ENCODE data around the gene EQTN. TPM values are rescaled to one million over a fixed set of nuclear protein-coding genes. Genes with fewer than 3 reads are reported as not detected.

EQTN gene
- total RNA-seq, 1 experiment from 2014 or later: 0.81 TPM

DNA sequence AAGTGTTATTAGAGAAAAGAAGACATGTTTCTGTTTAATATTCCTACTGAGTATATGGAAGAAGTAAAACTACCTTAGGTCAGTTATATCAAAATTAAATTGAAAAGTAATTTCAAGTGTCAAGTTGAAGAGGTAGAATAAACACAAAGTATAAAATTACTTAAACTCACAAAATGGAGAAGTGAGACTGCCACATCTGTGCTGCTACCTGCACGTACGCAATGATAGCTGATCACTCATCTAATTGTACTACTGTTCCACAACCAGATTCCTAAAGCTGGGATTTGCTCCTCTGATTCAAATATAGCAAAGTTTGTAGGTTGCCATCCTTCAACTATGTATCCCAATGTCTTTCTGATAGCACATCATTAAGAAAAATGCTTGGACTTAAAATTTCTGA is 24.8 kb downstream of the EQTN start:
- CTCF ChIA-PET: no interaction called here
- no peak for DNase-seq (ENCODE audit: low spot score)
- ATAC-seq: no peak
- Mint-ChIP-seq H3K27ac (no peak overlapping the region), H3K36me3 (no peaks in the 10 kb centered on the region), H3K9me3 (no peaks in the 10 kb centered on the region), H3K4me3 (no peak overlapping the region), H3K4me1 (peaks cover 6% of the 10 kb centered on the region; the same call in 1 of the 2 replicates), H3K27me3 (ENCODE audit: low read depth) (no peaks in the 10 kb centered on the region)
- POLR2A ChIA-PET: no interaction called here
- TF ChIP-seq SP1 (CRISPR knock-in tag; conservative IDR thresholded peaks at IDR 0.05) (no peak), RORB (CRISPR knock-in tag; IDR thresholded peaks at IDR 0.05) (no peak), HMGA2 (CRISPR knock-in tag; IDR thresholded peaks at IDR 0.05) (no peak), NFYB (CRISPR knock-in tag; conservative IDR thresholded peaks at IDR 0.05; ENCODE audit: low read depth) (no peak), ATF1 (CRISPR knock-in tag; IDR thresholded peaks at IDR 0.05) (no peak), ZNF416 (CRISPR knock-in tag; IDR thresholded peaks at IDR 0.05) (no peak), ELF4 (CRISPR knock-in tag; IDR thresholded peaks at IDR 0.05; ENCODE audit: low read depth) (no peak), FOXJ3 (CRISPR knock-in tag; IDR thresholded peaks at IDR 0.05; ENCODE audit: borderline replicate concordance) (no peak), ZNF138 (CRISPR knock-in tag; conservative IDR thresholded peaks at IDR 0.05) (no peak), PRRX2 (CRISPR knock-in tag; IDR thresholded peaks at IDR 0.05) (no peak), ZNF121 (CRISPR knock-in tag; IDR thresholded peaks at IDR 0.05) (no peak)
- TF ChIP-seq, protein P1, sequence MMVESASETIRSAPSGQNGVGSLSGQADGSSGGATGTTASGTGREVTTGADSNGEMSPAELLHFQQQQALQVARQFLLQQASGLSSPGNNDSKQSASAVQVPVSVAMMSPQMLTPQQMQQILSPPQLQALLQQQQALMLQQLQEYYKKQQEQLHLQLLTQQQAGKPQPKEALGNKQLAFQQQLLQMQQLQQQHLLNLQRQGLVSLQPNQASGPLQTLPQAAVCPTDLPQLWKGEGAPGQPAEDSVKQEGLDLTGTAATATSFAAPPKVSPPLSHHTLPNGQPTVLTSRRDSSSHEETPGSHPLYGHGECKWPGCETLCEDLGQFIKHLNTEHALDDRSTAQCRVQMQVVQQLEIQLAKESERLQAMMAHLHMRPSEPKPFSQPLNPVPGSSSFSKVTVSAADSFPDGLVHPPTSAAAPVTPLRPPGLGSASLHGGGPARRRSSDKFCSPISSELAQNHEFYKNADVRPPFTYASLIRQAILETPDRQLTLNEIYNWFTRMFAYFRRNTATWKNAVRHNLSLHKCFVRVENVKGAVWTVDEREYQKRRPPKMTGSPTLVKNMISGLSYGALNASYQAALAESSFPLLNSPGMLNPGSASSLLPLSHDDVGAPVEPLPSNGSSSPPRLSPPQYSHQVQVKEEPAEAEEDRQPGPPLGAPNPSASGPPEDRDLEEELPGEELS (CRISPR knock-in tag; IDR thresholded peaks at IDR 0.05): no peak
- TF ChIP-seq, protein P2, sequence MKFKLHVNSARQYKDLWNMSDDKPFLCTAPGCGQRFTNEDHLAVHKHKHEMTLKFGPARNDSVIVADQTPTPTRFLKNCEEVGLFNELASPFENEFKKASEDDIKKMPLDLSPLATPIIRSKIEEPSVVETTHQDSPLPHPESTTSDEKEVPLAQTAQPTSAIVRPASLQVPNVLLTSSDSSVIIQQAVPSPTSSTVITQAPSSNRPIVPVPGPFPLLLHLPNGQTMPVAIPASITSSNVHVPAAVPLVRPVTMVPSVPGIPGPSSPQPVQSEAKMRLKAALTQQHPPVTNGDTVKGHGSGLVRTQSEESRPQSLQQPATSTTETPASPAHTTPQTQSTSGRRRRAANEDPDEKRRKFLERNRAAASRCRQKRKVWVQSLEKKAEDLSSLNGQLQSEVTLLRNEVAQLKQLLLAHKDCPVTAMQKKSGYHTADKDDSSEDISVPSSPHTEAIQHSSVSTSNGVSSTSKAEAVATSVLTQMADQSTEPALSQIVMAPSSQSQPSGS (CRISPR knock-in tag; IDR thresholded peaks at IDR 0.05; ENCODE audit: borderline replicate concordance, low read depth): no peak
- TF ChIP-seq, protein P3, sequence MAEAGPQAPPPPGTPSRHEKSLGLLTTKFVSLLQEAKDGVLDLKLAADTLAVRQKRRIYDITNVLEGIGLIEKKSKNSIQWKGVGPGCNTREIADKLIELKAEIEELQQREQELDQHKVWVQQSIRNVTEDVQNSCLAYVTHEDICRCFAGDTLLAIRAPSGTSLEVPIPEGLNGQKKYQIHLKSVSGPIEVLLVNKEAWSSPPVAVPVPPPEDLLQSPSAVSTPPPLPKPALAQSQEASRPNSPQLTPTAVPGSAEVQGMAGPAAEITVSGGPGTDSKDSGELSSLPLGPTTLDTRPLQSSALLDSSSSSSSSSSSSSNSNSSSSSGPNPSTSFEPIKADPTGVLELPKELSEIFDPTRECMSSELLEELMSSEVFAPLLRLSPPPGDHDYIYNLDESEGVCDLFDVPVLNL (CRISPR knock-in tag; IDR thresholded peaks at IDR 0.05; ENCODE audit: borderline replicate concordance, low read depth): no peak
- TF ChIP-seq, protein P4, sequence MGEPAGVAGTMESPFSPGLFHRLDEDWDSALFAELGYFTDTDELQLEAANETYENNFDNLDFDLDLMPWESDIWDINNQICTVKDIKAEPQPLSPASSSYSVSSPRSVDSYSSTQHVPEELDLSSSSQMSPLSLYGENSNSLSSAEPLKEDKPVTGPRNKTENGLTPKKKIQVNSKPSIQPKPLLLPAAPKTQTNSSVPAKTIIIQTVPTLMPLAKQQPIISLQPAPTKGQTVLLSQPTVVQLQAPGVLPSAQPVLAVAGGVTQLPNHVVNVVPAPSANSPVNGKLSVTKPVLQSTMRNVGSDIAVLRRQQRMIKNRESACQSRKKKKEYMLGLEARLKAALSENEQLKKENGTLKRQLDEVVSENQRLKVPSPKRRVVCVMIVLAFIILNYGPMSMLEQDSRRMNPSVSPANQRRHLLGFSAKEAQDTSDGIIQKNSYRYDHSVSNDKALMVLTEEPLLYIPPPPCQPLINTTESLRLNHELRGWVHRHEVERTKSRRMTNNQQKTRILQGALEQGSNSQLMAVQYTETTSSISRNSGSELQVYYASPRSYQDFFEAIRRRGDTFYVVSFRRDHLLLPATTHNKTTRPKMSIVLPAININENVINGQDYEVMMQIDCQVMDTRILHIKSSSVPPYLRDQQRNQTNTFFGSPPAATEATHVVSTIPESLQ (CRISPR knock-in tag; IDR thresholded peaks at IDR 0.05): no peak

DNA sequence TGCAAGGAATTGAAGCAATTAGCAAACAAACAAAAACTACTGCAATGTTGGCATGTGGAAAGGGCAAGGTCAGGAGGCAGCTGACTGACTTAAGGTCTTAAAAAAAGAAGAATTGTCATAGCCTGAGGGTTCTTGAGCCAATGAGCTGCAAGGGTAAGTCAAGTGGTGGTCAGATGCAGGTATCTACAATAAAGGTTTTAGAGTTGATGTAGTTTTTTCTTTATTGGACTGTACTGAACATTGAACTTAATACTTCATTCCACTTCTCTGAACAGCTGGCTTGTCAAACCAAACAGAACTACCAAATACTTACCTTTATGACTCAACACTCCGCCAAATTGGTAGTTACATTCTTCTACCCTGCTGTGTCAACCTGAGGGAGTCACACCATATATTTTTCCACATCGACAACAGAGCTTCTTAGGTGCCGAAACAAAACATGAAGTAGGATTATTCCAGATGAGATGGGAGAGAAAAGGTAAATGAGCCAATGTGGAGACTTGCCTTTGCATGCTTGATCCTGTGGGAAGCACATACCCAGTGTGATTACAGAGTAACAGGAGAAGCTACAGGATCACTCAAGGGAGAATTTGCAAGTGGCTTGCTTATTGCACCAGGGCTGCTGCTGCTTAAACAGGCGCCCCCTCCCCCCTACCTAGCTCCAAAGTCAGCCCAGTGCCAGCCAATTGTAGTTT is 35.3 kb downstream of the EQTN start:
- ATAC-seq: no peak
- POLR2A ChIA-PET: no interaction called here
- H3K4me3 Mint-ChIP-seq: no peak overlapping the region

More for the DNA sequence above, 35.3 kb downstream of the EQTN start:
- no peaks in the 10 kb centered on the region for H3K36me3 Mint-ChIP-seq
- H3K27ac Mint-ChIP-seq: no peak overlapping the region
- no peaks in the 10 kb centered on the region for H3K4me1 Mint-ChIP-seq
- no peaks in the 10 kb centered on the region for H3K9me3 Mint-ChIP-seq
- H3K27me3 Mint-ChIP-seq (ENCODE audit: low read depth): no peaks in the 10 kb centered on the region
- no peak for TF ChIP-seq ZNF138 (CRISPR knock-in tag; conservative IDR thresholded peaks at IDR 0.05)
- CTCF ChIA-PET: no interaction called here
- no peak for DNase-seq (ENCODE audit: low spot score)
